ENCODE results near the gene VAMP8.
"Not testable (repeated sequence)": the region's sequence is repeated elsewhere in the genome, so short reads cannot be mapped to it uniquely, and the experiment has no call there.

The VAMP8 gene

GRCh38 chr2:85577386-85578242 lies at the start of gene VAMP8:
Gene VAMP8, plus strand, starts transcription at chr2:85577586. Its CDS starts 61 bp downstream, at chr2:85577647.
- DNase-seq (ENCODE audit: low read depth) = no peak

DNA sequence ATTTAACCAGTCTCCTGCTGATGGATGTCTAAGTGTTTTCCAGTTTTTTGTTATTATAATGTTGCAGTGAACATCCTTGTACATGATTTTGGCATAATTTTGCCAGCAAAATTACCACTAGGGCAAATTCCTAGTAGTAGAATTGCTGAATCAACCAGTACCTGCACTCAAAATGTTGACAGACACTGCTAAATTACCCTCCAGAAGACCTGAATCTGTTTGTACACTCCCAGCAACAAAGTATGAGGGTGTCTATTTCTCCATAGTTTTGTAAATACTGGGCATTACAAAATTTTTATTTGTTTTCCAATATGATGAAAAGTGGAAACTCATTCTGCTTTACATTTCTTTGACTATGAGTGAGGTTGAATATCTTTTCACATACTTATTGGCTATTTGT lies 49.6 kb upstream of the VAMP8 start:
- DNase-seq (ENCODE audit: low read depth) = no peak

- DNase-seq (ENCODE audit: low read depth) = no peak
Measured at GRCh38 chr2:85528355-85528754, 49.0 kb upstream of the VAMP8 start.

GRCh38 chr2:85529809-85530208 lies 47.6 kb upstream of the VAMP8 start:
- no peak for DNase-seq (ENCODE audit: low read depth)

DNA sequence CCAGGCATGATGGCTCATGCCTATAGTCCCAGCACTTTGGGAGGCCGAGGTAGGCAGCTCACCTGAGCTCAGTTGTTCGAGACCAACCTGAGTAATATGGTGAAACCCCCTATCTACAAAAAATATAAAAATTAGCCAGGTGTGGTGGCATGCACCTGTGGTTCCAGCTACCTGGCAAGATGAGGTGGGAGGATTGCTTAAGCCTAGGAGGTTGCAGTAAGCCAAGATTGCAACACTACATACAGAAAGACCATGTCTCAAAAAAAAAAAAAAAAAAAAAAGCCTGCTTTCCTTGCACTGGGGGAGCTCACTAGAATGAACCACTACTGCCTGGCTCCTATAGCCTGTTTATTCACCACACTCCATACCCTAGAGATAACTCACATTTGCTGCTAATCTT lies 45.8 kb upstream of the VAMP8 start:
- no peak for DNase-seq (ENCODE audit: low read depth)

DNA sequence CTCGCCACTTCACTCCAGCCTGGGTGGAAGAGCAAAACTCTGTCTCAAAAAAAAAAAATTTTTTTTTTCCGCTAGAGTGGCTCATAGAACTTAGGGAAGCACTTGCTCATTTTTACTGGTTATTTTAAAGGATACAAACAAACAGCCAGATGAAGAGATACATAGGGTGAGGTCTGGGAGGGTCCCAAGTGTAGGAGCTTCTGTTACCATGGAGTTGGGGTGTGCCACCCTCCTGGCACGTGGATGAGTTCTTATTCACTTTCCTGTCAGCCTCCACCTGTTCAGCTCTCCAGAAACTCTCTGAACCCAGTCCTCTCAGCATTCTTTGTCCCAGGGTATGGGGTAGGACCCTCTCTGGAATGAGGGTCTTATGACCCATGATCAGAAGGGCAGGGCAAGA lies 43.3 kb upstream of the VAMP8 start:
- DNase-seq (ENCODE audit: low read depth) = no peak

DNA sequence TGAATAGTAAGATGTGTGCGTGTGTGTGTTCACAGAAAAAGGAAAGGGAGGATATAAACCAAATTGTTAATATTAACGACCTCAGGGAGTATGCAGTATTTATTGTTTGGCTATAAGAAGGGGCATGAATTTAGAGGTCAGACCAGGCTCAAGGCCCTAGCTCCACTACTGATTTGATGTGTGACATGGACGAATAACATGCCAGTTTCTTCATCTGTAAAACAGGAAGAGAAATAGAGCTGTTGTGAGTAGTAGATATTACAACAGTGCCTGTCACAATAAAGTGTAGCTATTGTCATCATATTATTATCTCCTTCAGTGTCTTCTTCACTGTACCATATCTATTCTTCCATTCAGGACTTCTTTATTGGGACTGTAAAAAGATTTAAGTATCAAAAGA lies 42.5 kb upstream of the VAMP8 start:
- DNase-seq (ENCODE audit: low read depth) = no peak

DNA sequence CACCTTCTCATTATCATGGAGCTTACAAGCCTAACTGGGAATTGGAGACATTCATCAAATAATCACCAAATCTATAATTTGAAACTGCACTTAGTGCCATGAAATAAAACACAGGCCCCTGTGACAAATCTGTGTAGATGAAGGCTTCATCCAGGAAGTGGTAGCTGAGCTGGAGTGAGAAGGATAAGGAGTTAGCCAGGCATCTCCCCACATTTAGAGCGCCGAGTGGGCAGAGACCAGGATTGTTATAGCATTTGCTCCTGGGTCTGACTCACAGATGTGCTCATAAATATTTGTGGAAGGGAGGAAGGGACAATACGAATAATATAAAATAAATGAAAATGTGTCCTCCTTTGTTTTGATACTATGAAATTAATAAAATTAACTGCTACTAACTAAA lies 40.9 kb upstream of the VAMP8 start:
- DNase-seq (ENCODE audit: low read depth) = no peak

DNA sequence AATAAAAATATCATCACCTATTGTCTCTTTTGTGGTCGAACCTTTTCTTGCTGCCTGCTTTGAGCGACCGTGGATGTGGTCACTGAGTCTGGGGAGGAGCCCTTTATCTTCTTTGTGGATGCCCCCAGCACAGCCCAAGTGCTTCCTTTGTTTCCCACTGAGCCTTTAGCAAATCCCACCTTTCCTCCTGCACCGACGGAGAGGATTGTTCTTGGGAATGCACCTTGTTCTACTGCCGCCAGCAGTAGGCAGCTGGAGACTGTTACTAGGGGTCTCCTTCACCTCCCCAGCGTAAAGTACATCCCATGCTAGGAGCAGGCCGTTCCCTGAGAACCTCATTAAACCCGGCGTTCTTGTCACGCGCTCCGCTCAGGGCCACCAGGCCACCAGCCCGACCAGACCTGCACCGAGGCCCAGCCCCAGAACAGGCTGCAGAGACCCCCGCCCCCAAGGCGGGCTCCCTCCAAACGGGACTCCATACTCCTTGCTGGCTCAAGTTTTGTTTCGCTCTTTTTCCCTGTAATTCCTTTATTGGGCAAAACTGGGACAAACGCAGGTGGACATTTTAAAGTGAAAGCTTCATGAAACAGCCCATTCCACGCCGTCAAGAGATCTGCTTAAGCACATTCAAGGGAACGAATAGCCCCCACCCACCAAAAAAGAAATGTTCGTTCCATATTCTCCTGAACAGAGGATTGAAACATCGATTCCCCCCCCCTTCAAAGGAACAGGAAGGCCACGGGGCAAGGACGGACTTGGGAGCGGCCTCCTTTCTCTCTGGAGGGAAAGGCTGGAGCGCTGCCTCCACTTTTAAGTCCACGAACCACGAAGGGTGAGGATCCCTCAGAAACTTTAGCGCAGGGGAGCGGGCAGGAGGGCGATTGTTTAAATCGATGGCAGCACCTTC lies 39.5 kb upstream of the VAMP8 start:
- DNase-seq (ENCODE audit: low read depth) = no peak

DNA sequence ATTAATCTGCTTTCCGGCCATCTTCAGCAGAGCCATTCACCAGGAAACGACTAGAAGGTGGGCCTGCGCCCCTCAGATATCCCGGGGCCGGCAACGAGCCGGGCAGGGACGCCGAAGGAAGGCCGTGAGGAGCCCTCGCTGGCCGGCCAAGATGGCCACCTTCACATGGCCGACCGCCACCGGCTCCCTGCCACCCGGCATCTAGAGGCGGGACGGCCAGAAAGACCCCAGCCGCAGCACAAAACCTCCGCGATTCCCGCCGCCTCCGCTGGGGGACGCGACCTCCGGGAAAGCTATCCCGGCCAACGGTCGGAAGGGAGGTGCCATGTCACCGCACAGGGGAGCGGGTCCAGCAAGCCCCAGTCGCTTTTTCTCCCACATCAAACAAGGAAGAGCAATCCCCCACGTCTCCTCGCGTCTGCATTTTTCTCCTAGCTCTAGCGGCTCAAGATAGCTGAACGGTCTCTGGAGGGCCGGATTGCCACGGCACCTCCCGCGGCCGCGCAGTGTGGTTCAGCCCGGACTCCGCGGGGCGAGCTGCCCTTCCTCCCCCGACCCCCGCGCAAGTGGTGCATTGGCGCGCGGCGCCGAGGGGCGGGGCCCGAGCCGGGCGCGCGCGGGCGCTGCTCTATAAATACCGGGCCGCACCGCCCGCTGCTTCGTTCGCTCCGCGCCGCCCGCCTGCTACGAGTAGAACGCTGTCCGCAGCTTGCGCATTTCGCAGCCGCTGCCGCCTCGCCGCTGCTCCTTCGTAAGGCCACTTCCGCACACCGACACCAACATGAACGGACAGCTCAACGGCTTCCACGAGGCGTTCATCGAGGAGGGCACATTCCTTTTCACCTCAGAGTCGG lies 38.7 kb upstream of the VAMP8 start, which contains the start of gene MAT2A:
MAT2A (plus strand) TSS at position 662 of the 854 bp plus-strand sequence; CDS start at position 782, 120 bp downstream.
- DNase-seq (ENCODE audit: low read depth) = no peak

DNA sequence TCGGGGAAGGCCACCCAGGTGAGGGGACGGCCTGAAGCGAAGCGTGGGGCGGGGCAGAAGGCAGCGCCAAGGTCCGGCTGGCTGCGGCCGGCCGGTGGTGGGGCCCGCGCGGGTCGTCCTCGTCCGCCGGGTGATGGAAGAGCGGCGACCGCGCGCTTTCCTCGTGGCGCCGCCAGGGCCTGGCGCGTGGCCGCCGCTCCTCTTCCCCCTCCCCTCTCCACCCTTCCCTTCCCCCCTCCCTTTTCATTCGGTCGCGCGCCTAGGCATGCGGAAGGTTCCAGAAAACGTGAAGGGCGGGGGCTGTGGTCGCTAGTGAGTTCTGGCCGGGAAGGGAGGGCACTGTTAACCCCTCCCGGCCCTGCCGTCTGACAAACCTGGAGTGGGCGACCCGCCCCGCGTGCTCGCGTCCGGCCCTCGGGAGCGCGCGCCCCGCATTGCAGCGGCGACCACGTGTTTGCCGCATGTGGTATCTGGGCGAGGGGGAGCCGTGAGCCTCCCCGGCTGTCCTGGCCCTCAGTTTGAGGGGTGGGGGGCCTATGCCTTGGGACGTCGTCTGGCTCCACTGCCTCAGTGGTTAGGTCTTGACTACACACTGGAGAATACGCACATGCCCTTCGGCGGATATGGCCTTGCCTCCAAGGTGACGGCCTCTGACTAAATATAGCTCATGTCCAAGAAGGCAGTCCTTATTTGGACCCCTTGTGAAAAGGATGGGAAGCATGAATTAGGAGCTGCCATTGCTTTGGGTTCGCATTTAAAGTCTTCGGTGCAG lies 37.8 kb upstream of the VAMP8 start:
- DNase-seq (ENCODE audit: low read depth) = no peak

GRCh38 chr2:85540133-85540648 lies 37.2 kb upstream of the VAMP8 start:
- no peak for DNase-seq (ENCODE audit: low read depth)

DNA sequence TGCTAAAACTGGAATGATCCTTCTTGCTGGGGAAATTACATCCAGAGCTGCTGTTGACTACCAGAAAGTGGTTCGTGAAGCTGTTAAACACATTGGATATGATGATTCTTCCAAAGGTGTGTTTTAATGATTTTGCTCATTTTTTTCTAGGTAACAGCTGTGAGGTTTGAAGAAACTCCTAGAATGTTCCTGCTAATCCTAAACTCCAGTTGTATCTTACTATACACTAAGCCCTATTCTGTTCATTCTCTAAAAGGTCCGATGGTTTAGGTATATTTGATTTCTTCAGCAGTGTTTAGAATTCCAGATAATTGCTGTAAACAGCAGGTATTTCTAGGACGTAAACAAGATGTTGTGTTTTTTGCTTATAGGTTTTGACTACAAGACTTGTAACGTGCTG lies 36.1 kb upstream of the VAMP8 start:
- no peak for DNase-seq (ENCODE audit: low read depth)

GRCh38 chr2:85541753-85542457 lies 35.5 kb upstream of the VAMP8 start:
- no peak for DNase-seq (ENCODE audit: low read depth)

- no peak for DNase-seq (ENCODE audit: low read depth)
Measured at GRCh38 chr2:85542777-85543176, 34.6 kb upstream of the VAMP8 start.

- DNase-seq (ENCODE audit: low read depth) = not testable (repeated sequence)
Measured at GRCh38 chr2:85544254-85544691, 33.1 kb upstream of the VAMP8 start.

- not testable (repeated sequence) for DNase-seq (ENCODE audit: low read depth)
Measured at GRCh38 chr2:85544915-85545779, 32.2 kb upstream of the VAMP8 start.

GRCh38 chr2:85545780-85546240 lies 31.6 kb upstream of the VAMP8 start:
- DNase-seq (ENCODE audit: low read depth) = no peak

Data from GM04503 (cell line).